GM12891 (cell line): ENCODE measurements around the gene RNF213.

ENCODE experiments used
- POLR2A ChIP-seq: IDR thresholded peaks from 2 replicates; pipeline ENCODE4 v1.6.1; 2011; ENCODE audit warnings: low read depth, low read length, control low read depth
- POLR2AphosphoS5 ChIP-seq: IDR thresholded peaks from 2 replicates; pipeline ENCODE4 v1.6.1; 2011; ENCODE audit warnings: low read depth, low read length, control low read depth
- TAF1 ChIP-seq: IDR thresholded peaks from 2 replicates; pipeline ENCODE4 v1.6.1; 2011; ENCODE audit warnings: low read depth, low read length, control low read depth

- no peak for TF ChIP-seq POLR2A
- no peak for TF ChIP-seq TAF1
- no peak for TF ChIP-seq POLR2AphosphoS5
Observed at GRCh38 chr17:80316927-80317705, 56.5 kb downstream of the RNF213 start.
